Stimulated activated CD4-positive, alpha-beta T cell treated with anti-CD3 and anti-CD28 coated beads, TNF-alpha, amount 100 ng/mL, for 4 hours (primary cell): ENCODE results near the gene NDUFS4.
"Not testable (repeated sequence)": the region's sequence is repeated elsewhere in the genome, so short reads cannot be mapped to it uniquely, and the experiment has no call there.

Experiments
- DNase-seq, 3 experiments: peaks; one replicate each; pipeline ENCODE4 v3.0.0-alpha.2; 2020; ENCODE audit warnings: low read depth in 3 of 3

The NDUFS4 gene

GRCh38 chr5:53665313-53665712, 104.9 kb downstream of the NDUFS4 start:
- DNase-seq: not testable (repeated sequence)

GRCh38 chr5:53667621-53668020, 107.2 kb downstream of the NDUFS4 start:
- no peak for DNase-seq

- DNase-seq: no peak
These were observed 111.0 kb downstream of the NDUFS4 start for GRCh38 chr5:53671447-53671846.

GRCh38 chr5:53674121-53674520, 113.7 kb downstream of the NDUFS4 start:
- DNase-seq: no peak

GRCh38 chr5:53677632-53678031, 117.2 kb downstream of the NDUFS4 start:
- no peak for DNase-seq

- no peak for DNase-seq
These were observed 118.7 kb downstream of the NDUFS4 start for GRCh38 chr5:53678981-53679660.

GRCh38 chr5:53681079-53681478, 120.6 kb downstream of the NDUFS4 start:
- no peak for DNase-seq

GRCh38 chr5:53691014-53691413, 130.6 kb downstream of the NDUFS4 start:
- no peak for DNase-seq

GRCh38 chr5:53694520-53695022, 134.1 kb downstream of the NDUFS4 start:
- no peak for DNase-seq

- not testable (repeated sequence) for DNase-seq
These were observed 150.0 kb downstream of the NDUFS4 start for GRCh38 chr5:53710405-53710804.

- DNase-seq: no peak
These were observed 151.9 kb downstream of the NDUFS4 start for GRCh38 chr5:53712327-53712726.

- DNase-seq: no peak
These were observed 153.7 kb downstream of the NDUFS4 start for GRCh38 chr5:53713978-53714666.

- DNase-seq: no peak
These were observed 154.2 kb downstream of the NDUFS4 start for GRCh38 chr5:53714667-53715010.

- DNase-seq: no peak
These were observed 165.7 kb downstream of the NDUFS4 start for GRCh38 chr5:53726121-53726520.

- no peak for DNase-seq
These were observed 170.5 kb downstream of the NDUFS4 start for GRCh38 chr5:53730943-53731342.
